ENCODE data around the gene KRABD2.
"Not testable (repeated sequence)": the region's sequence is repeated elsewhere in the genome, so short reads cannot be mapped to it uniquely, and the experiment has no call there.

KRABD2 gene

GRCh38 chr17:8362651-8363332 is 13.7 kb downstream of the KRABD2 start:
- no peak for DNase-seq (ENCODE audit: low read depth in 2 of 2, low spot score in 1 of 2)

- no peak for DNase-seq (ENCODE audit: low read depth in 2 of 2, low spot score in 1 of 2)
Observed at GRCh38 chr17:8360751-8361150, 15.8 kb downstream of the KRABD2 start.

- no peak for DNase-seq (ENCODE audit: low read depth in 2 of 2, low spot score in 1 of 2)
Observed at GRCh38 chr17:8360260-8360659, 16.2 kb downstream of the KRABD2 start.

GRCh38 chr17:8359769-8360168 is 16.7 kb downstream of the KRABD2 start:
- no peak for DNase-seq (ENCODE audit: low read depth in 2 of 2, low spot score in 1 of 2)

- no peak for DNase-seq (ENCODE audit: low read depth in 2 of 2, low spot score in 1 of 2)
Observed at GRCh38 chr17:8357910-8358309, 18.6 kb downstream of the KRABD2 start.

- DNase-seq (ENCODE audit: low read depth in 2 of 2, low spot score in 1 of 2) = no peak
Observed at GRCh38 chr17:8354236-8354635, 22.3 kb downstream of the KRABD2 start.

- DNase-seq (ENCODE audit: low read depth in 2 of 2, low spot score in 1 of 2) = no peak
Observed at GRCh38 chr17:8353736-8354135, 22.8 kb downstream of the KRABD2 start.

GRCh38 chr17:8350339-8350738 is 26.2 kb downstream of the KRABD2 start:
- no peak for DNase-seq (ENCODE audit: low read depth in 2 of 2, low spot score in 1 of 2)

GRCh38 chr17:8347001-8347400 is 29.5 kb downstream of the KRABD2 start:
- not testable (repeated sequence) for DNase-seq (ENCODE audit: low read depth in 2 of 2, low spot score in 1 of 2)

GRCh38 chr17:8345951-8346665 is 30.4 kb downstream of the KRABD2 start:
- DNase-seq (ENCODE audit: low read depth in 2 of 2, low spot score in 1 of 2) = no peak

- no peak for DNase-seq (ENCODE audit: low read depth in 2 of 2, low spot score in 1 of 2)
Observed at GRCh38 chr17:8345052-8345690, 31.3 kb downstream of the KRABD2 start.

- no peak for DNase-seq (ENCODE audit: low read depth in 2 of 2, low spot score in 1 of 2)
Observed at GRCh38 chr17:8341456-8341855, 35.0 kb downstream of the KRABD2 start.

GRCh38 chr17:8339540-8339939 is 37.0 kb downstream of the KRABD2 start, which contains the start of gene ODF4:
TSS of gene ODF4 (plus strand) at chr17:8339840. CDS start at chr17:8340052, 212 bp downstream.
- no peak for DNase-seq (ENCODE audit: low read depth in 2 of 2, low spot score in 1 of 2)

- no peak for DNase-seq (ENCODE audit: low read depth in 2 of 2, low spot score in 1 of 2)
Observed at GRCh38 chr17:8338753-8339140, 37.8 kb downstream of the KRABD2 start.

GRCh38 chr17:8337802-8338752 is 38.4 kb downstream of the KRABD2 start:
- no peak for DNase-seq (ENCODE audit: low read depth in 2 of 2, low spot score in 1 of 2)

GRCh38 chr17:8333281-8333680 is 43.2 kb downstream of the KRABD2 start:
- DNase-seq (ENCODE audit: low read depth in 2 of 2, low spot score in 1 of 2) = no peak

GRCh38 chr17:8332688-8333087 is 43.8 kb downstream of the KRABD2 start:
- DNase-seq (ENCODE audit: low read depth in 2 of 2, low spot score in 1 of 2) = no peak

- DNase-seq (ENCODE audit: low read depth in 2 of 2, low spot score in 1 of 2) = no peak
Observed at GRCh38 chr17:8332128-8332527, 44.4 kb downstream of the KRABD2 start.

GRCh38 chr17:8327303-8327649 is 49.2 kb downstream of the KRABD2 start:
- no peak for DNase-seq (ENCODE audit: low read depth in 2 of 2, low spot score in 1 of 2)

All from stimulated activated CD8-positive, alpha-beta memory T cell treated with anti-CD3 and anti-CD28 coated beads, Interleukin-4, amount 100 ng/mL, for 1 hour (primary cell).